ENCODE measurements around the gene ABCA1. TPM values are rescaled to one million over a fixed set of nuclear protein-coding genes. Genes with fewer than 3 reads are reported as not detected.

The ABCA1 gene
- total RNA-seq, 1 donor, result 73.1 TPM

DNA sequence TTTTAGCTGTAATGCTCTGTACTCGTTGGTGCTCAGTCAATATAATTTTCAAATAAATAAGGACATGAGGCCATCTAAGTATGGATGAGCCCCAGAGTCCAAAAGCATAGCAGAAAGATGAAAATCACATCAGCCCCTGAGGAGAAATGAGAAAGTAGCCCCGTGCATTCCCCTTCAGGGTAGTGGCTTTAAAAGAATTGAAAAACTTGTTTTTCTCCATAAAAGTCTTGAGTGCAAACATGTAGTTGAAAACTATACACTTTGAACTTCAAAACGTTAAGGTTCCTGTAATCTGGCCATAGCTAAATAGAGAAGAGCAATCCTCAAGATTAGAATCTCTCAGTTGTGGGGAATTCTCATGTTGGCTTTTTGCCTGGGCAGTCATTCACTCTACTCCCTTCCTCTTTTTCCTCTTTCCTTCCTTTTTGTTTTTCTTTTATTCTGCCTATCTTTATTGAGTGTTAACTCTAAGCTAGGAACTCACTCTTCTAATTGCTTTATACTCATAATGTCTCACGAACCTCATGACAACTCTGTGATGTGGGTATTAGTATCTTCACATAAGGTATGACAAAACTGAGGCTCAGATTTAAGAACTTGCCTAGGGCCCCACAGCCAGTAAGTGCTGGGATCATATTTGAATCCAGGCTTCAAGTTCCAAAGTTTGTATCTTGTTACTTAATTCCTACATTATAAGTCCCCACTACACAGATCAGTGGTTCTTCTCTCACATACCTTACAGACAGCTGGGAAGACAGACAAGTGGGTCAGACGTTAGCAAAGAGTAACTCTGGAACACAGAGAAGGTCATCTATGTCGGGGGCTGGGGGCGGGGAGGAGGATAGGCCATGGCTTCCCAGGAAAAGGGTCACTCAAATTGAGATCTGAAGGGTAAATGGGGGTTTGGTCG lies 46.4 kb upstream of the ABCA1 start:
- H3K27ac ChIP-seq (ENCODE audit: low read depth, low read length), result no peak overlapping the region
- H4K20me1 ChIP-seq (ENCODE audit: insufficient read depth, low read length), result no peaks in the 10 kb centered on the region
- DNase-seq (ENCODE audit: insufficient read length, low spot score, missing footprints), result peak; percentile 68
- H3K9me3 ChIP-seq (ENCODE audit: low read depth, low read length), result no peaks in the 10 kb centered on the region
- H3K4me2 ChIP-seq (ENCODE audit: insufficient read depth, low read length), result no peak overlapping the region
- no peak overlapping the region for H3K4me3 ChIP-seq (ENCODE audit: insufficient read depth, low read length)
- TF ChIP-seq, protein P1, sequence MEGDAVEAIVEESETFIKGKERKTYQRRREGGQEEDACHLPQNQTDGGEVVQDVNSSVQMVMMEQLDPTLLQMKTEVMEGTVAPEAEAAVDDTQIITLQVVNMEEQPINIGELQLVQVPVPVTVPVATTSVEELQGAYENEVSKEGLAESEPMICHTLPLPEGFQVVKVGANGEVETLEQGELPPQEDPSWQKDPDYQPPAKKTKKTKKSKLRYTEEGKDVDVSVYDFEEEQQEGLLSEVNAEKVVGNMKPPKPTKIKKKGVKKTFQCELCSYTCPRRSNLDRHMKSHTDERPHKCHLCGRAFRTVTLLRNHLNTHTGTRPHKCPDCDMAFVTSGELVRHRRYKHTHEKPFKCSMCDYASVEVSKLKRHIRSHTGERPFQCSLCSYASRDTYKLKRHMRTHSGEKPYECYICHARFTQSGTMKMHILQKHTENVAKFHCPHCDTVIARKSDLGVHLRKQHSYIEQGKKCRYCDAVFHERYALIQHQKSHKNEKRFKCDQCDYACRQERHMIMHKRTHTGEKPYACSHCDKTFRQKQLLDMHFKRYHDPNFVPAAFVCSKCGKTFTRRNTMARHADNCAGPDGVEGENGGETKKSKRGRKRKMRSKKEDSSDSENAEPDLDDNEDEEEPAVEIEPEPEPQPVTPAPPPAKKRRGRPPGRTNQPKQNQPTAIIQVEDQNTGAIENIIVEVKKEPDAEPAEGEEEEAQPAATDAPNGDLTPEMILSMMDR (IDR thresholded peaks at IDR 0.05; ENCODE audit: extremely low read depth, low read depth, low read length), result no peak
- H3K27me3 ChIP-seq (ENCODE audit: insufficient read depth, low read length), result no peaks in the 10 kb centered on the region
- no peaks in the 10 kb centered on the region for H3K36me3 ChIP-seq (ENCODE audit: insufficient read depth, low read length)
- H2AFZ ChIP-seq (ENCODE audit: low read length), result no peak overlapping the region
- H3K79me2 ChIP-seq (ENCODE audit: insufficient read depth, low read length), result no peaks in the 10 kb centered on the region
- peaks cover 9% of the 10 kb centered on the region for H3K4me1 ChIP-seq (ENCODE audit: insufficient read depth, low read length)

DNA sequence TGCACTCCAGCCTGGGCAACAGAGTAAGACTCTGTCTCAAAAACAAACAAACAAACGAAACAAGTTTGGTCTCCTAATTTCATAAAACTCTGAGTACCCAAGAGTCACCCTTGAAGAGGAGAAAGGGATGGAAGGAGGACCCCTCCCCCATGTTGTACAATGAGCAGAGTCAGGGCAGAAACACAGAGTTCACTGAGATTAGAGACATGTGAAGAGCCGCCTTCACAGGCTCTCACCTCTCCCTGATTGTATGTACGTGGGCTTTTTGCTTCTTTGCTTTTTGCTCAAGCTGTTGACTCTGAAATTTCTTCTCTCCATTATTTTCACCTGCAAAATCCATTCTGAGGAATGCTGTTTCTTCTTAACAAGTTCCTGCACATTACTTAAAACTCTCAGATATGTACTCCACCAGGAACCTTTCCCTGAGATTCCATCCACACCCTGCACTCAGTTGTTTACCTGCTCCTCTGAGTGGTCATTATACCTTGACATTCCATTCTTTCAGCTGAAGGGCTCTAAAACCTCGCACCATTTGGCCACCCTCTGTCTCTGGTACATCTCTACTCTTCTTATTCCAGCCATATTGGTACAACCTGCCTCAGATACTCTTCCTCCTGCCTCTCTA lies 44.4 kb upstream of the ABCA1 start:
- no peaks in the 10 kb centered on the region for H4K20me1 ChIP-seq (ENCODE audit: insufficient read depth, low read length)
- no peaks in the 10 kb centered on the region for H3K27me3 ChIP-seq (ENCODE audit: insufficient read depth, low read length)
- no peaks in the 10 kb centered on the region for H3K36me3 ChIP-seq (ENCODE audit: insufficient read depth, low read length)
- DNase-seq (ENCODE audit: insufficient read length, low spot score, missing footprints), result no peak
- no peak overlapping the region for H3K4me2 ChIP-seq (ENCODE audit: insufficient read depth, low read length)
- H2AFZ ChIP-seq (ENCODE audit: low read length), result no peak overlapping the region
- no peaks in the 10 kb centered on the region for H3K9me3 ChIP-seq (ENCODE audit: low read depth, low read length)
- peaks cover 20% of the 10 kb centered on the region for H3K4me1 ChIP-seq (ENCODE audit: insufficient read depth, low read length)
- no peak overlapping the region for H3K4me3 ChIP-seq (ENCODE audit: insufficient read depth, low read length)
- H3K79me2 ChIP-seq (ENCODE audit: insufficient read depth, low read length), result no peaks in the 10 kb centered on the region
- H3K27ac ChIP-seq (ENCODE audit: low read depth, low read length), result no peak overlapping the region
- TF ChIP-seq, protein P1 (IDR thresholded peaks at IDR 0.05; ENCODE audit: extremely low read depth, low read depth, low read length), result no peak

DNA sequence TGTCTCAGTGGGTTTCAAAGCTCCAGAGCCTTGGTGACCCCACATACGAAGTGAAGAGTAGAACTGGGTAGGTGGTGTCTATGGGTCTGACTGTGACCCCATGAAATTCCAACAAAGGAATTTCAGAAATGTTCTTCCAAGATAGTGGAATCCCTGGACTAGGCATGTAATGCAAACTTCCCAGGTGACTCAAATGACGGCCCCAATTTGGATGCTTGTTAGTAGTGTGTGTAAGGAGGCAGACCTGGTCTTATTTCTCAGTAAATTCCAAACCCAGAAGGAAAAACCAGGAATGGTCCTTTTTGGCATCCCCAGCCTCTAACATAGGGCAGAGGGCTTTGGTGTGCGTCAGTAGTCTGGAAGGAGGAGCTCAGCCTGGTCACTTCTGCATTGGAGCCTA lies 43.6 kb upstream of the ABCA1 start:
- H3K79me2 ChIP-seq (ENCODE audit: insufficient read depth, low read length), result no peaks in the 10 kb centered on the region
- TF ChIP-seq, protein P1 (IDR thresholded peaks at IDR 0.05; ENCODE audit: extremely low read depth, low read depth, low read length), result no peak
- H3K4me2 ChIP-seq (ENCODE audit: insufficient read depth, low read length), result no peak overlapping the region
- H2AFZ ChIP-seq (ENCODE audit: low read length), result no peak overlapping the region
- H3K27me3 ChIP-seq (ENCODE audit: insufficient read depth, low read length), result no peaks in the 10 kb centered on the region
- H4K20me1 ChIP-seq (ENCODE audit: insufficient read depth, low read length), result no peaks in the 10 kb centered on the region
- H3K4me1 ChIP-seq (ENCODE audit: insufficient read depth, low read length), result peaks cover 20% of the 10 kb centered on the region
- DNase-seq (ENCODE audit: insufficient read length, low spot score, missing footprints), result no peak
- H3K27ac ChIP-seq (ENCODE audit: low read depth, low read length), result no peak overlapping the region
- H3K36me3 ChIP-seq (ENCODE audit: insufficient read depth, low read length), result no peaks in the 10 kb centered on the region
- H3K4me3 ChIP-seq (ENCODE audit: insufficient read depth, low read length), result no peak overlapping the region
- no peaks in the 10 kb centered on the region for H3K9me3 ChIP-seq (ENCODE audit: low read depth, low read length)

Data from osteoblast (primary cell).